Erythroblast (primary cell): Measurements from ENCODE around the gene GAA.

Experiments used
- GATA1 ChIP-seq: IDR thresholded peaks from 2 replicates; pipeline ENCODE4 v1.6.1; 2011; ENCODE audit warnings: low read depth, mild to moderate bottlenecking, control low read depth, low read length, moderate library complexity
- POLR2A ChIP-seq: IDR thresholded peaks from 2 replicates; pipeline ENCODE4 v1.6.1; 2011; ENCODE audit warnings: mild to moderate bottlenecking, low read length

GRCh38 chr17:80126449-80126715, 25.0 kb downstream of the GAA start:
- no peak for TF ChIP-seq POLR2A
- TF ChIP-seq GATA1: no peak
